Large intestine (tissue), 3 donors: Measurements from ENCODE around the gene SHC3. TPM values are rescaled to one million over a fixed set of nuclear protein-coding genes. Genes with fewer than 3 reads are reported as not detected.

Experiments used
- DNase-seq, 2 donors: peaks; one replicate each; pipeline versions ENCODE4 v3.0.0 to v3.0.0-alpha.2; 2013
- H3K27ac ChIP-seq: one replicate; pipeline ENCODE4 v1.5.1; 2013; ENCODE audit warnings: low read length
- H3K27me3 ChIP-seq: 2 replicates; pipeline ENCODE4 v1.6.1; 2013; ENCODE audit warnings: low read length; ENCODE audit not compliant: control insufficient read depth, insufficient read depth
- H3K36me3 ChIP-seq: 2 replicates; pipeline ENCODE4 v1.6.1; 2013; ENCODE audit warnings: low read length; ENCODE audit not compliant: control insufficient read depth, insufficient read depth
- H3K4me1 ChIP-seq: one replicate; pipeline ENCODE4 v1.6.1; 2013; ENCODE audit warnings: low read length; ENCODE audit not compliant: control insufficient read depth, insufficient read depth
- H3K4me3 ChIP-seq: one replicate; pipeline ENCODE4 v1.5.1; 2013; ENCODE audit warnings: low read length
- H3K9me3 ChIP-seq: one replicate; pipeline ENCODE4 v1.6.1; 2013; ENCODE audit warnings: mild to moderate bottlenecking, low read depth, low read length, moderate library complexity; ENCODE audit not compliant: control insufficient read depth
- WGBS: methylation state at CpG from one replicate; pipeline ENCODE4 v1.1.5; 2013; ENCODE audit warnings: low lambda C conversion rate; ENCODE audit not compliant: insufficient coverage; 5-methylcytosine and 5-hydroxymethylcytosine counted together
- polyA plus RNA-seq: library from polyadenylated mRNA; unstranded; fragments of 120-200 nt; gene quantifications from one replicate; pipeline ENCODE4 v1.2.1, GENCODE V29; 2013

SHC3 gene
- polyA plus RNA-seq, 1 donor: 0.69 TPM

DNA sequence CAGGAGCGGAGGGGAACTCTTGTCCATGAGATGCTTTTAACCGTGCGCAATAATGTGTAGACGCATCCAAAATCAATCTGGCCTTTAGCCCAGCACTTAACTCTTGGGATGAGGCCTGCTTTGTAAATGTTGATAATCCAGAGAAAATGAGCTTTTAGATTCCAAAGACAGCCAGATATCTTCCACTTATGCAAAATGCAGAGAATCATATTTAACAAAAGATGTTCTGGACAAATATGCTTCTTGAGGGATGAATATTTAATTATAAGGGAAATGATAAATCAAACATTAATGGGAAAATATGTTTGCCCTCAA lies 181.7 kb downstream of the SHC3 start:
- H3K36me3 ChIP-seq: no peaks in the 10 kb centered on the region
- H3K9me3 ChIP-seq: no peaks in the 10 kb centered on the region
- H3K27me3 ChIP-seq: peaks cover 9% of the 10 kb centered on the region
- no peak for DNase-seq
- no CpG with 5 or more reads among the region's 4 CpGs for WGBS
- no peak overlapping the region for H3K27ac ChIP-seq
- H3K4me3 ChIP-seq: no peak overlapping the region
- H3K4me1 ChIP-seq: peaks cover 5% of the 10 kb centered on the region

DNA sequence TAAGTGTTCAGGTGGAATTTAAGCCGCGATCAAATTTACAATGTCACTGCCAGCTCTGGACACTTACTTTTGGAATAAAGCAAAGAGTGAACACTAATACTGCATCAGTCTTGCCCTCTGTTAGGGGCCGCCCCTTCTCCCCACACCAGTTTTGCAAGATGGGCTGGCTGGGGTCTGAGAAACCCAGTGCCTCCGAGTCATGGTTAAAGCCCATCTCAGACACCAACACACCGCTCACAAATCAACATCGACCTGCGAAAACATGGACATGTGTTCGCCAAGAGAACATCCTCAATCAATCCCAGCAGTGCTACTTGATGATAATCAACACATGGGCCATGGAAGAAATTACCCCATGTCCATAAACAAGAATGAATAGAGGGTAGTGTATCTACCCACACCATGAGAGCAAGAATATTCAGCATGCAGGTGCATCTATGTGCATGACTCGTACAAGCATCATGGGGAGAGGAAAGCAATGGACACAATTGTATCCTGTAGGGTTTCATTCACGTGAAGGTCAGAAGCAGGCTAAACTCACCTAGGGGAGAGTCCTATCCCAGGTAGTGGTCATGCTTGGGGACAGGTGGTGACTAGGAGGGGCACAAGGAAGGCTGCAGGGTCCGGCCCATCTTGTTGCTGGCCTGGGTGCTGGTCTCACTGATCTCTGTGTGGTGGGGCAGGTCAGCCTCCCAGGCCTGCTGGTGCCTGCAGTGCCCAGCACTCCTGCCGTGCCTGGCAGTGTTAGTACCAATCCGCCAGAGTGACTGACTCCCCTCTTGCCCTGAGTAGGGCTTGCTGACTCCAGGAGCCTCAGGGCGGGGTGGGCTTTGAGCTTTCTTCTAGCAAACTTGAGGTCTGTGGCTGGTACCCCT lies 182.3 kb downstream of the SHC3 start:
- DNase-seq: no peak
- Histone ChIP-seq H3K27ac (no peak overlapping the region), H3K27me3 (peaks cover 13% of the 10 kb centered on the region), H3K9me3 (no peaks in the 10 kb centered on the region), H3K36me3 (no peaks in the 10 kb centered on the region), H3K4me1 (peaks cover 8% of the 10 kb centered on the region), H3K4me3 (no peak overlapping the region)
- WGBS: no CpG with 5 or more reads among the region's 14 CpGs

- Histone ChIP-seq H3K9me3 (no peaks in the 10 kb centered on the region), H3K27me3 (peaks cover 17% of the 10 kb centered on the region), H3K27ac (no peak overlapping the region), H3K36me3 (no peaks in the 10 kb centered on the region), H3K4me1 (peaks cover 5% of the 10 kb centered on the region), H3K4me3 (no peak overlapping the region)
- DNase-seq: no peak
- no CpG with 5 or more reads among the region's 6 CpGs for WGBS
Measured at GRCh38 chr9:88995627-88996026, 183.0 kb downstream of the SHC3 start.

DNA sequence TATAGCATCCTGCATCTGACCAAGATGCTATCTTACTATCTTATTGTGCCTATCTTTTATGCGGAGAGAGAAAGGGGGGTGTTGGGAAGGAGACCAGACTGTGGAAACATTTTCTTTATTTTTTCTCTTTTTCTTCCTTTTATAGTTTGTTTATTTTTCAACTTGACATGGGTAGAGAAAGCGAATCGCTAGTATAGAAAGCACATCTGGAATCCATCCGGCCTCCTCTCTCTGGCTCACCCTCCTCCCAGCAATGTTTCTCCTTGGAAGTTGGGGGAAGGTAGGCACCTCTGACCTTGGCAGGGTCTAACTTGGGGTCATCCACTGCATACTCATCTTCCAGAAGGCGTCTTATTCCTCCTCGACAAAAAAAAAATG lies 183.4 kb downstream of the SHC3 start:
- Histone ChIP-seq H3K4me1 (peaks cover 5% of the 10 kb centered on the region), H3K4me3 (no peak overlapping the region), H3K36me3 (no peaks in the 10 kb centered on the region), H3K27ac (no peak overlapping the region), H3K9me3 (no peaks in the 10 kb centered on the region), H3K27me3 (peaks cover 22% of the 10 kb centered on the region)
- 80% methylated on average over 3 of the region's 6 CpGs for WGBS
- DNase-seq: no peak

DNA sequence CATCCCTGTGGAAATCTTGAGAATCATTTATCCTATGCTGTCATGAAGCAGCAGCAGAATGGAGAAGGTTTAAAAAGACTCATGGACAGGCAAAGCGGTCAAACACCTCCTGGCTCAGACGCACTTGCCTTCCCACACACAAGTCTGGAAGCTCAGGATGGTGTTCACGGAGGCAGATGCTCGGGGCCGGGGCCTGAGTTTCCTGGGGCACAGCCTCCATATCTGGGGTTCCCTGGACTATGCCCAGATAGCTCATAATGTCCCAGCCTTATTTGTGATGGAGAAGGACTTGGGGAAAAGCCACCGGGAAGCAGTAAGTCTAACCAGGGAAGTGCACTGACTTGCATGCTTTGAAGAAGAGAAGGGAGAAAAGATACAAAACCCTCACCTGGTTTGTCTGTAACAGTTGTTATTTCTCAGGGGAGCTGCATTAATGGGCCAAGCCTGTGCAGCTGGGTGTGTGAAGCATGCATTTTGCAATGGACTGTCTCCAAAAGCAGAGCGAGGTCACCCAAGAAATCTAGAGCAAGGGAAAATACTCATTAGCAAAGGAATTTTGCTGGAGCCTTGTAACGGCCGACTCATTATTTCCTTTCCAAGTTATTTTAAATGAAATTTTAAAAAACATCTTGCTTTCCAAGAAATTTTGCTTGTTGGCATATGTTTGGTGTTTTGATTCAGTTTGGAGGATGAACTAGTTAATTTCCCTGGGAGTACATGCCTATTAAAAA lies 184.0 kb downstream of the SHC3 start:
- WGBS: no CpG with 5 or more reads among the region's 9 CpGs
- H3K36me3 ChIP-seq: no peaks in the 10 kb centered on the region
- no peak overlapping the region for H3K27ac ChIP-seq
- H3K9me3 ChIP-seq: no peaks in the 10 kb centered on the region
- H3K4me1 ChIP-seq: peaks cover 5% of the 10 kb centered on the region
- H3K4me3 ChIP-seq: no peak overlapping the region
- no peak for DNase-seq
- peaks cover 26% of the 10 kb centered on the region for H3K27me3 ChIP-seq

GRCh38 chr9:88993871-88994460 lies 184.7 kb downstream of the SHC3 start:
- peaks cover 30% of the 10 kb centered on the region for H3K27me3 ChIP-seq
- peaks cover 5% of the 10 kb centered on the region for H3K4me1 ChIP-seq
- no CpG with 5 or more reads among the region's 14 CpGs for WGBS
- no peaks in the 10 kb centered on the region for H3K9me3 ChIP-seq
- no peak overlapping the region for H3K27ac ChIP-seq
- no peak overlapping the region for H3K4me3 ChIP-seq
- no peak for DNase-seq
- H3K36me3 ChIP-seq: no peaks in the 10 kb centered on the region

GRCh38 chr9:88993327-88993726 lies 185.3 kb downstream of the SHC3 start:
- no peak overlapping the region for H3K27ac ChIP-seq
- peaks cover 5% of the 10 kb centered on the region for H3K4me1 ChIP-seq
- H3K4me3 ChIP-seq: no peak overlapping the region
- no peaks in the 10 kb centered on the region for H3K36me3 ChIP-seq
- H3K27me3 ChIP-seq: peaks cover 30% of the 10 kb centered on the region
- H3K9me3 ChIP-seq: no peaks in the 10 kb centered on the region
- peak in 1 of 2 donors; percentile 56 for DNase-seq
- WGBS: no CpG with 5 or more reads among the region's 2 CpGs

DNA sequence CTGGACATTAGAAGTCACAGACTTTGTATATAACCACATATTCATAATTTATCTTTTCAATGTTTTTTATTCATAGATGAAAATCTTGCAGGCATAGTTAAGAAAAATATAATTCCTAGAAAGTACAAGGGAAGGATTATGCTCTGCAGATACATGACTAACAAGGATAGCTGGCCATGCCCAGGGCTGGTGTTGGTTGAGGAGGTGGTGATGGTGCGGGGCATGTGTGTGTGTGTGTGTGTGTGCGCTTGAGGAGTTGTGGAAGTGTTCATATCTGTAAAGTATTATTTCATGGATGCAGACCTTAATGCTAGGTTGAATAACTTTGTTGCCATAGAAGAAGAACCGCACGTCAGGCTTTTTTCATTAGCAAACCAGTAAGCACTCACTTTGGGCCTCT lies 186.1 kb downstream of the SHC3 start:
- Histone ChIP-seq H3K4me3 (peak overlapping the region; percentile 52), H3K4me1 (peaks cover 5% of the 10 kb centered on the region)
- DNase-seq: no peak

DNA sequence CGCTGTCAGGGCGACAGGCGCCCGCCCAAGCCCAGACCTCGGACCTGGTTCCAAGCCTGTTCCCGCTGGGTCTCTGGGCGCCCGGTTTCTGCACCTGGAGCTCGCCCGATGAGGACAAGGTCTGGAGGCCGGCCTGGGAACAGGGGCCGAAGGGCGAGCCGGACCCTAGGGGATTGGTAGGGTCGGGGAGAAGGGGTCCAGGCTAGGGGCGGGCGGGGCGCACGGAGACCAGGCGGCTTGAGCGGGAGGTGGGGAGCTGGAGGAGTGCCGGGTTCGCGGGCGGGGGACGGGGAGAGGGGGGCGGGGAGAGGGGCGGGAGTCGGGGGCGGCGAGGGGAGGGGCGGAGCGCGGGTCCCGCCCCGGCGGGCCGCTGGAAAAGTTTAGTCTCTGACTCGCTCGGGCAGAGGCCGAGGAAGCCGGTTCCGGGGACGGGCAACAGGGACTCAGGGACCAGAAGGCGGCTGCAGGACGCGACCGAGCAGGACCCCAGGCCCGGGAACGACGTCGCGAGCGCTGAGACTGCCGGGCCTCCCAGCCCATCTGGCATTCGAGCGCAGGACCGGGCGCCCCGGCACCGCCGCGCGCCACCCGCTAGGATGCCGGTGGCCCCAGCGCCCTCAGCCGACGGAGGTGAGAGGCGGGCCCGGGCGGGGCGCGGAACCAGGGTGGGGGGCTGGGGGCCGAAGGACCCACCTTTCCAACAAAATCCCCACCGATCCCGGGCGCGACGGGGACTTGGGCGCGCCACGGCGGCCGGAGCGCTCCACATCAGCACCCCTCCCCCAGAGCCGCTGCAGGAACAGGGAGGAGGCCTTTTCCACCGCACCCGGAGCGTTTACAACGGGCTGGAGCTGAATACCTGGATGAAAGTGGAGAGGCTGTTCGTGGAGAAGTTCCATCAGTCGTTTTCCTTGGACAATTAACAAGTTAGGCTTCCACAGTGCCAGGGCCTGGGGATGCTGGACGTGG lies 187.3 kb downstream of the SHC3 start, which contains the start of gene S1PR3:
S1PR3 (plus strand) TSS at position 403 of the 969 bp plus-strand sequence. CDS start 9,733 bp downstream, outside the sequence.
- peak in 1 of 2 donors; percentile 54 for DNase-seq
- no CpG with 5 or more reads among the region's 94 CpGs for WGBS
- no peaks in the 10 kb centered on the region for H3K9me3 ChIP-seq
- H3K27ac ChIP-seq: no peak within 1 kb of the TSS
- H3K4me3 ChIP-seq: peak within 1 kb of the TSS; percentile 52
- no peaks in the 10 kb centered on the region for H3K36me3 ChIP-seq
- peaks cover 5% of the 10 kb centered on the region for H3K4me1 ChIP-seq
- peaks cover 30% of the 10 kb centered on the region for H3K27me3 ChIP-seq

More for the DNA sequence above, 186.1 kb downstream of the SHC3 start:
- peaks cover 30% of the 10 kb centered on the region for H3K27me3 ChIP-seq
- no peaks in the 10 kb centered on the region for H3K9me3 ChIP-seq
- no peaks in the 10 kb centered on the region for H3K36me3 ChIP-seq
- H3K27ac ChIP-seq: no peak overlapping the region
- no CpG with 5 or more reads among the region's 4 CpGs for WGBS

DNA sequence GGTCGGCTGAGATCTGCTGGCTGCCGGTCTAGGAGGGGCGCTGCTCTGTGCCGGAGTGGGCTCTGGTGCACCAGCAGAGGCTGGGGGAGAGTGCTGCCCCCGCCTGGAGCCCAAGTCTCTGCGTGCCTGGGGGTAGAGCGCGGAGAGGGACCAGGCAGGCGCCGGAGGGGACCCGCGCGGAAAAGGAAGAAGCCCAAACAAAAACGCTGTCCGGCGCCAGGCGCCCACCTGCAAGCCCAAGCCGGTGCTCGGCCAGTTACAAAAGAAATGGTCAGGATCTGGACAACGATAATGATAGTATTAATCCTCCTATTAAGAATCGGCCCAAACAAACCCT lies 187.9 kb downstream of the SHC3 start:
- H3K9me3 ChIP-seq: no peaks in the 10 kb centered on the region
- peaks cover 30% of the 10 kb centered on the region for H3K27me3 ChIP-seq
- WGBS: no CpG with 5 or more reads among the region's 21 CpGs
- no peaks in the 10 kb centered on the region for H3K36me3 ChIP-seq
- peak overlapping the region; percentile 37 for H3K4me3 ChIP-seq
- H3K4me1 ChIP-seq: peaks cover 5% of the 10 kb centered on the region
- no peak for DNase-seq
- no peak overlapping the region for H3K27ac ChIP-seq
